GM18498 (cell line): ENCODE measurements around the gene TMTC3.

Experiments
- ATAC-seq: cut with Tn5 transposase; IDR thresholded peaks from one replicate; pipeline ENCODE4 v1.9.1; 2021; ENCODE audit warnings: mild to moderate bottlenecking, moderate library complexity; ENCODE audit not compliant: unreplicated experiment

The TMTC3 gene

GRCh38 chr12:88223519-88223918 lies 81.4 kb downstream of the TMTC3 start:
- no peak for ATAC-seq

- ATAC-seq, result no peak
Measured at GRCh38 chr12:88225776-88226175, 83.7 kb downstream of the TMTC3 start.

- no peak for ATAC-seq
Measured at GRCh38 chr12:88227263-88227662, 85.2 kb downstream of the TMTC3 start.

- ATAC-seq, result no peak
Measured at GRCh38 chr12:88227871-88228270, 85.8 kb downstream of the TMTC3 start.

GRCh38 chr12:88228720-88229119 lies 86.6 kb downstream of the TMTC3 start:
- ATAC-seq, result no peak

GRCh38 chr12:88230271-88230670 lies 88.2 kb downstream of the TMTC3 start:
- no peak for ATAC-seq

- no peak for ATAC-seq
Measured at GRCh38 chr12:88235183-88235833, 93.2 kb downstream of the TMTC3 start.

- ATAC-seq, result no peak
Measured at GRCh38 chr12:88237954-88238353, 95.8 kb downstream of the TMTC3 start.

- no peak for ATAC-seq
Measured at GRCh38 chr12:88238406-88238805, 96.3 kb downstream of the TMTC3 start.

- no peak for ATAC-seq
Measured at GRCh38 chr12:88241862-88242570, 99.9 kb downstream of the TMTC3 start.

- ATAC-seq, result no peak
Measured at GRCh38 chr12:88242571-88242925, 100.4 kb downstream of the TMTC3 start.

GRCh38 chr12:88242939-88243338 lies 100.8 kb downstream of the TMTC3 start:
- no peak for ATAC-seq

- ATAC-seq, result no peak
Measured at GRCh38 chr12:88243982-88244381, 101.9 kb downstream of the TMTC3 start.

GRCh38 chr12:88245905-88246304 lies 103.8 kb downstream of the TMTC3 start:
- no peak for ATAC-seq

- ATAC-seq, result no peak
Measured at GRCh38 chr12:88247241-88247643, 105.1 kb downstream of the TMTC3 start.

- ATAC-seq, result no peak
Measured at GRCh38 chr12:88248606-88249005, 106.5 kb downstream of the TMTC3 start.
